B cell (primary cell): ENCODE measurements around the gene METTL9. TPM values are rescaled to one million over a fixed set of nuclear protein-coding genes. Genes with fewer than 3 reads are reported as not detected.

Source experiments
- ATAC-seq: fragments of 200-7000 bp; cut with Tn5 transposase; one replicate; pipeline ENCODE4 v1.10.0; 2021; ENCODE audit warnings: low read depth, mild to moderate bottlenecking, moderate number of reproducible peaks, moderate library complexity
- CTCF ChIA-PET: fragments of 350-600 bp; sonication (Branson Sonifier 250); formaldehyde crosslinking; loops from one replicate; lab custom pipeline; 2021; ENCODE audit warnings: antibody characterized with exemption, inconsistent platforms; lab: Charles Lee
- POLR2A ChIA-PET: fragments of 350-600 bp; sonication (Branson Sonifier 250); formaldehyde crosslinking; loops from one replicate; lab custom pipeline; 2021; ENCODE audit warnings: antibody characterized with exemption; lab: Charles Lee
- DNase-seq: peaks from one replicate; pipeline ENCODE4 v3.0.0; 2013
- H2AFZ ChIP-seq: 2 replicates; pipeline ENCODE4 v1.6.1; 2012; ENCODE audit warnings: mild to moderate bottlenecking, low read depth, low read length; ENCODE audit not compliant: insufficient read depth, poor library complexity, severe bottlenecking
- H3K27ac ChIP-seq, 2 donors: 1 replicate in 1 of 2; 2 replicates in 1 of 2; pipeline ENCODE4 v1.5.1; 2012 to 2013; ENCODE audit warnings: low read length in 2 of 2, mild to moderate bottlenecking in 2 of 2, moderate library complexity in 1 of 2
- H3K27me3 ChIP-seq, 4 experiments: fragments of 200-600 bp in 1 of 4; sonication (generic) in 1 of 4; replicated peaks in 1 of 4; 1 replicate in 2 of 4; 2 replicates in 2 of 4; pipeline versions ENCODE4 v1.6.1 to v1.7.0; 2013 to 2016; ENCODE audit warnings: low read length in 3 of 4, mild to moderate bottlenecking in 2 of 4, mixed read lengths in 1 of 4, moderate library complexity in 1 of 4; ENCODE audit not compliant: insufficient read depth in 4 of 4, control insufficient read depth in 3 of 4; ENCODE audit errors: control extremely low read depth in 1 of 4
- H3K36me3 ChIP-seq, 2 experiments: replicated peaks in 1 of 2; 1 replicate in 1 of 2; 2 replicates in 1 of 2; pipeline versions ENCODE4 v1.6.1 to v1.7.1; 2013; ENCODE audit warnings: low read length in 1 of 2; ENCODE audit not compliant: insufficient read depth in 2 of 2, control insufficient read depth in 1 of 2; ENCODE audit errors: control extremely low read depth in 1 of 2, extremely low read depth in 1 of 2
- H3K4me1 ChIP-seq, 2 donors: fragments of 200-600 bp in 1 of 2; sonication (generic) in 1 of 2; 1 replicate in 1 of 2; 2 replicates in 1 of 2; pipeline versions ENCODE4 v1.5.1 to v1.6.1; 2013 to 2017; ENCODE audit warnings: low read length in 2 of 2; ENCODE audit not compliant: control insufficient read depth in 2 of 2, insufficient read depth in 2 of 2
- H3K4me2 ChIP-seq: replicated peaks from 2 replicates; pipeline ENCODE3; 2012; ENCODE audit warnings: mild to moderate bottlenecking, low read depth, low read length; ENCODE audit not compliant: poor library complexity, severe bottlenecking
- H3K4me3 ChIP-seq, 5 experiments: fragments of 200-600 bp in 1 of 5; sonication (generic) in 1 of 5; 1 replicate in 3 of 5; 2 replicates in 2 of 5; pipeline versions ENCODE4 v1.5.1 to v1.7.0; 2011 to 2016; ENCODE audit warnings: low read length in 4 of 5, mild to moderate bottlenecking in 4 of 5, low read depth in 2 of 5, control low read depth in 1 of 5, moderate library complexity in 1 of 5; ENCODE audit not compliant: insufficient read depth in 1 of 5; ENCODE audit errors: control extremely low read depth in 1 of 5, extremely low read depth in 1 of 5
- H3K79me2 ChIP-seq: fragments of 200-600 bp; sonication (generic); one replicate; pipeline ENCODE4 v1.6.0; 2016; ENCODE audit warnings: low read length; ENCODE audit not compliant: control insufficient read depth, insufficient read depth
- H3K9ac ChIP-seq: fragments of 200-600 bp; sonication (generic); 2 replicates; pipeline ENCODE4 v1.6.1; 2017; ENCODE audit warnings: mild to moderate bottlenecking, low read length, moderate library complexity
- H3K9me3 ChIP-seq, 3 donors: one replicate each; pipeline versions ENCODE4 v1.6.1 to v1.7.1; 2013; ENCODE audit warnings: low read length in 2 of 3; ENCODE audit not compliant: control insufficient read depth in 2 of 3, insufficient read depth in 1 of 3; ENCODE audit errors: control extremely low read depth in 1 of 3
- H4K20me1 ChIP-seq: 2 replicates; pipeline ENCODE4 v1.6.0; 2012; ENCODE audit warnings: mild to moderate bottlenecking, low read length; ENCODE audit not compliant: insufficient read depth, control insufficient read depth, poor library complexity, severe bottlenecking
- H3K27ac Mint-ChIP-seq: one replicate; pipeline ENCODE4 v1.8.0; 2021; ENCODE audit warnings: mixed read lengths
- H3K27me3 Mint-ChIP-seq: one replicate; pipeline ENCODE4 v1.8.0; 2021; ENCODE audit warnings: mixed read lengths
- H3K4me1 Mint-ChIP-seq: one replicate; pipeline ENCODE4 v1.8.0; 2021; ENCODE audit warnings: mixed read lengths
- H3K4me3 Mint-ChIP-seq: one replicate; pipeline ENCODE4 v1.8.0; 2021; ENCODE audit warnings: mixed read lengths
- H3K9me3 Mint-ChIP-seq: one replicate; pipeline ENCODE4 v1.8.0; 2022; ENCODE audit warnings: mixed read lengths; ENCODE audit not compliant: insufficient read depth
- CTCF ChIP-seq: fragments of 200-600 bp; IDR thresholded peaks from one replicate; pipeline ENCODE4 v1.8.0; 2022; ENCODE audit warnings: antibody characterized with exemption, mild to moderate bottlenecking
- EZH2 ChIP-seq: IDR thresholded peaks from 2 replicates; pipeline ENCODE4 v1.6.1; 2012; ENCODE audit warnings: borderline replicate concordance, low read depth, mild to moderate bottlenecking, moderate library complexity, low read length; ENCODE audit not compliant: insufficient read depth, poor library complexity, severe bottlenecking
- WGBS: methylation state at CpG from one replicate; pipeline ENCODE4 v1.1.5; 2013; ENCODE audit warnings: missing lambda C conversion rate; ENCODE audit not compliant: insufficient coverage; 5-methylcytosine and 5-hydroxymethylcytosine counted together
- intact Hi-C: fragments of 100-400 bp; cut with micrococcal nuclease; formaldehyde crosslinking; loops from one replicate; pipeline ENCODE4 v1.10.0; 2022
- polyA plus RNA-seq: library from polyadenylated mRNA; depleted of rRNA; stranded (reverse); fragments of >200 nt; gene quantifications from 2 replicates; pipeline ENCODE4 v1.2.3, GENCODE V29; 2012
- total RNA-seq, 2 donors: library from RNA; stranded (reverse); fragments of 120-200 nt in 1 of 2; gene quantifications; 1 replicate in 1 of 2; 2 replicates in 1 of 2; pipeline versions ENCODE4 v1.2.3 to v1.2.4, GENCODE V29; 2013 to 2022

The METTL9 gene
- total and polyA plus RNA-seq, 2 donors (not counting 1 experiment from before 2014, with no cell fraction given) = 34.0 to 57.7 TPM

- Histone ChIP-seq H3K4me3 (peak overlapping the region in 1 of 5 experiments; percentile 59), H3K9ac (no peak overlapping the region), H3K4me2 (peak overlapping the region; percentile 5), H3K79me2 (peaks cover 22% of the 10 kb centered on the region), H3K9me3 (no peaks in the 10 kb centered on the region), H3K27me3 (no peaks in the 10 kb centered on the region), H2AFZ (no peak overlapping the region), H4K20me1 (no peaks in the 10 kb centered on the region), H3K4me1 (peaks cover 71 to 76% of the 10 kb centered on the region in 2 donors), H3K27ac (no peak overlapping the region), H3K36me3 (peaks cover 0 to 5% of the 10 kb centered on the region in 2 experiments)
- Mint-ChIP-seq H3K4me1 (peaks cover 78% of the 10 kb centered on the region), H3K9me3 (no peaks in the 10 kb centered on the region), H3K27ac (peak overlapping the region; percentile 70), H3K27me3 (no peaks in the 10 kb centered on the region), H3K4me3 (no peak overlapping the region)
- CTCF ChIA-PET = interaction anchor here (1.9 to 10.2 kb wide), 3 partner anchors 6 to 67 kb away, joined by 8 to 159 read pairs (median 11); no protein-coding TSS in a partner anchor
- TF ChIP-seq EZH2 (no peak), CTCF (no peak)
- intact Hi-C loops = no loop called here
- POLR2A ChIA-PET = interaction anchor here (0.6 kb wide), 1 partner anchor 1974 kb away, joined by 3 read pairs; no protein-coding TSS in a partner anchor
- ATAC-seq = no peak
- WGBS = no CpG with 5 or more reads among the region's 1 CpG
- peak; percentile 44 for DNase-seq
Observed at GRCh38 chr16:21650521-21650920, 51.1 kb downstream of the METTL9 start.

GRCh38 chr16:21651515-21651914, 52.1 kb downstream of the METTL9 start:
- H3K27me3 Mint-ChIP-seq = no peaks in the 10 kb centered on the region
- Histone ChIP-seq H2AFZ (no peak overlapping the region), H3K4me3 (peak overlapping the region in 1 of 5 experiments; percentile 75), H3K9ac (no peak overlapping the region), H3K4me2 (no peak overlapping the region), H3K4me1 (peaks cover 69 to 76% of the 10 kb centered on the region in 2 donors), H3K27ac (no peak overlapping the region), H3K9me3 (no peaks in the 10 kb centered on the region), H3K79me2 (peaks cover 22% of the 10 kb centered on the region), H4K20me1 (no peaks in the 10 kb centered on the region), H3K27me3 (no peaks in the 10 kb centered on the region), H3K36me3 (peaks cover 0 to 5% of the 10 kb centered on the region in 2 experiments)
- ChIA-PET POLR2A (no interaction called here), CTCF (interaction anchor here (0.7 to 1.9 kb wide), 2 partner anchors 11 to 12 kb away, joined by 3 to 8 read pairs; partner anchors contain the start of gene OTOA)
- H3K4me3 Mint-ChIP-seq = no peak overlapping the region
- TF ChIP-seq CTCF (no peak), EZH2 (no peak)
- no peak for DNase-seq
- 91% methylated on average over 3 of the region's 3 CpGs for WGBS
- H3K27ac Mint-ChIP-seq = no peak overlapping the region
- ATAC-seq = no peak
- intact Hi-C loops = no loop called here
- no peaks in the 10 kb centered on the region for H3K9me3 Mint-ChIP-seq
- peaks cover 77% of the 10 kb centered on the region for H3K4me1 Mint-ChIP-seq
